HG02938 (cell line): Measurements from ENCODE around the gene COL9A3.
"Not testable (repeated sequence)": the region's sequence is repeated elsewhere in the genome, so short reads cannot be mapped to it uniquely, and the experiment has no call there.

Source experiments
- ATAC-seq: cut with Tn5 transposase; IDR thresholded peaks from one replicate; pipeline ENCODE4 v1.9.1; 2021; ENCODE audit warnings: mild to moderate bottlenecking, moderate library complexity; ENCODE audit not compliant: unreplicated experiment

The COL9A3 gene

GRCh38 chr20:62832951-62833391 is 16.1 kb downstream of the COL9A3 start:
- ATAC-seq, result no peak

DNA sequence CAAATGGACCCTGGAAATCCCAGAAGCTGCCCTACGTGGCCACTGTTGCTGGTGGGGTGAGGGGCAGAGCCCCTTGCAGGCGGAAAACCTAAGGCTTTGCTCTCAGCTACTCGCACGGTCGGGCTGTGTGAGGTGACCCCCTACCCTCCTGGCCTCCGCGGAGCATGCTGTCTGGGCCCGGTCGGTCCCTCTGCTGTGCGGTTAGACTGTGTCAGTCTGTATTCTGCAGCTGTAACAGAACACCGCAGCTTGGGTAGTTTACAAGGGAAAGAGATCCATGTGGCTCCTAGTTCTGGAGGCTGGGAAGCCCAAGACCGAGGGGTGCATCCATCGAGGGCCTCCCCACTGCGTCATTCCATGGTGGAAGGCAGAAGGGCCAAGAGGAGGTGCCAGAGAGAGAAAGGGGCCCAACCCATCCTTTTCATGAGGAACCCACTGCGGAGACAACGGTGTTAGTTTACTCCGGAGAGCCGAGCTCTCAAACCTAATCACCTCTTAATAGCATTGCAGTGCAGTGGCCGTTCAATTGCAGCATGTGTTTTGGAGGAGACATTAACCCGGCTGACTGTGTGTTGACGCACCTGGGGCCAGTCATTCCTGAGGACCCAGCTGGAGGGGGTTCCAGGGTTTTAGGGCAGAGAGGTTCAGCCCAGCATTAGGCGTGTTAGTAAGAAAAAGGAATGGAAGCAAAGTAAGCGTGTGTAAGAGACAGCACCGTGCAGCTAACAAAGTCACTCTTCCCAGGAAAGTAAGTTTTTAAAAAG is 18.3 kb downstream of the COL9A3 start:
- no peak for ATAC-seq

- no peak for ATAC-seq
Observed at GRCh38 chr20:62835931-62836861, 19.3 kb downstream of the COL9A3 start.

DNA sequence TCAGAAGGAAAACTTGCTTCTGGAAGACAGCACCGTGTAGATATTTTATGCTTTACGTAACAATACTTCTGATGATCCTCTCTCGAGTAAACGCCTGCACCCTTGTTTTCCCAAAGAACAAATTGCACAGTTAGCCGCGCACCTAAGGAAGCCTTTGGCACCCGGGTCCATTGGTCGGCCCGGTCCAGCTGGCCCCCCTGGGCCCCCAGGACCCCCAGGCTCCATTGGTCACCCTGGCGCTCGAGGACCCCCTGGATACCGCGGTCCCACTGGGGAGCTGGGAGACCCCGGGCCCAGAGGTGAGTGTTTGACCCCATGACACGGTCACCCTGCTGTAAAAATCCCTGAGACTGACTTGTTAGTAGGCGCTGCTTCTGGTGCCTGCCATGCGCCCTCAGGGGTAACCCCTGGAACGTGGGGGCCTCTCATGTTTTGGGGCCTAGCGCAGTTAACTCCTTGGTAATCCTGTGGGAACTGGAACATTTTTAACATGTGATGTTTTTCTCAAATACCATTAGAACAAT is 20.2 kb downstream of the COL9A3 start:
- ATAC-seq, result no peak

DNA sequence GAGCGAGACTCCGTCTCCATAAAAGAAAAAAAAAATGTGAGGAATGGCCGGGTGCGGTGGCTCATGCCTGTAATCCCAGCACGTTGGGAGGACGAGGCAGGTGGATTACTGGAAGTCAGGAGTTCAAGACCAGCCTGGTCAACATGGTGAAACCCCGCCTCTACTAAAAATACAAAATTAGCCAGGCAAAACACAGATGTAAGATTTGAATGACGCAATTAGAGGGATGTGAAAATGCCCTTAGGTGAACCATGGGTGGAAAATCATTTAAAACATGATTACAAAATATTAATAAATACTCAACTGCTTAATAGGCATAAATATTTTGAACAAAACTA is 20.9 kb downstream of the COL9A3 start:
- ATAC-seq, result no peak

DNA sequence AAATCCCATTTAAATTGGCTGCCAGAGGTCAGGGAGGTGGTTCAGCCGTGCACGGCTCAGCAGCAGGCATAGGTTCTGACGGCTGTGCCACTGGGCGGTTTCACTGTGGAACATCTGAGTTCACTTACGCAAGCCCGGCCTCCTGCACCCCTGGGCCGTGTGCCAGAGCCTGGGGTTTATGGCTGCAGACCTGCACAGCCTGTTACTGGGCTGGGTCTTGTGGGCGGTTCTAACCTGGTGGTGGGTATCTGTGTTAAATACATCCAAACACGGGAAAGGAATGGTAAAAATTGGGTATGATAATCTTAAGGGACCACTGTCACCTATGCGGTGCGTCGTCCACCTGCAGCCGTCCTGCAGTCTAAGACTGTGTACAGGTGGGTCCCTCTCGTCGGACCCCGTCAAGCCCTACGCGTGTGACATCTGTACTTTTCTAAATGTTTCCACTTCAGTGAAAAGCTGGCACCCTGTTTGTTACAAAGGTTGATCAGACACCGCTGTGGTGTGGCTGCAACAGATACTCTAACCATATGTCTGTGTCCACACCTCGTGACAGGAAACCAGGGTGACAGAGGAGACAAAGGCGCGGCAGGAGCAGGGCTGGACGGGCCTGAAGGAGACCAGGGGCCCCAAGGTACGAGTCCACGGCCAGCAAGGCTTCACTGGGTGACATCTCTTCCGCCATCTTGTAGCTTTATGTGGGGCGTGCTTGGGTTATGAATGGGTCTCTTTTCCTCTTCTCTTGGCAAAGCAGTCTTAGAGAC is 21.5 kb downstream of the COL9A3 start:
- no peak for ATAC-seq

- no peak for ATAC-seq
Observed at GRCh38 chr20:62839261-62839660, 22.4 kb downstream of the COL9A3 start.

GRCh38 chr20:62839816-62840215 is 23.0 kb downstream of the COL9A3 start:
- no peak for ATAC-seq

- no peak for ATAC-seq
Observed at GRCh38 chr20:62840244-62841197, 23.7 kb downstream of the COL9A3 start.

- ATAC-seq, result no peak
Observed at GRCh38 chr20:62841705-62842212, 24.9 kb downstream of the COL9A3 start.

DNA sequence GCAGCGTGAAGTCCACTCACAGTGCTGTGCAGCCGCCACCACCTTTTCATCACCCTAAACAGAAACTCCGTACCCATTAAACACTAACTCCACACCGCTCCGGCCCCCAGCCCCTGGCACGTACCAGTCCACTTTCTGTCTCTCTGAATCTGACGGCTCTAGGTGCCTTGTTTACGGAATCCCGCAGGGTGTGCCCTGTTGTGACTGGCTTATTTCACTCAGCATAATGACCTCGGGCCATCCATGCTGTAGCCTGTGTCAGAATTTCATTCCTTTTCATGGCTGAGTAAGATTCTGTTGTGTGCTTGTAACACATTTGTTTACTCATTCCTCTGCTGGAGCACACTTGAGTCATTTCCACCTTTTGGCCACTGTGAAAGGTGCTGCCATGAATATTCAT is 26.8 kb downstream of the COL9A3 start:
- no peak for ATAC-seq

DNA sequence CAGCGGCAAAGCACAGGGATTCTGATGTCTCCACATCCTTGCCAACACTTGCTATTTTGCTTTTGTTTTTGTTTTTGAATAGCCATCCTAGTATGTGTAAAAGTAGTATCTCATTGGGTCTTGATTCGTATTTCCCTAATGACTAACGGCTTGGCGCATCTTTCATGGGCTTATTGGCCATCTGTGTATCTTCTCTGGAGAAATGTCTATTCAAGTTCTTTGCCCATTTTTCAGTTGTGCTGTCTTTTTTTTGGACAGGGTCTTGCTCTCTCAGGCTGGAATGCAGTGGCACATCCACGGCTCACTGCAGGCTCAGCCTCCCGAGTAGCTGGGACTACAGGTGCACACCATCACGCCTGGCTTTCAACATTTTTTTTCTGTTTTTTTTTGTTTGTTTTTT is 27.3 kb downstream of the COL9A3 start:
- no peak for ATAC-seq

- ATAC-seq, result no peak
Observed at GRCh38 chr20:62845416-62846160, 28.7 kb downstream of the COL9A3 start.

GRCh38 chr20:62846166-62846890 is 29.5 kb downstream of the COL9A3 start:
- ATAC-seq, result no peak

GRCh38 chr20:62848917-62849316 is 32.1 kb downstream of the COL9A3 start:
- ATAC-seq, result not testable (repeated sequence)

GRCh38 chr20:62849431-62849830 is 32.6 kb downstream of the COL9A3 start:
- no peak for ATAC-seq

GRCh38 chr20:62850333-62850974 is 33.6 kb downstream of the COL9A3 start:
- no peak for ATAC-seq

DNA sequence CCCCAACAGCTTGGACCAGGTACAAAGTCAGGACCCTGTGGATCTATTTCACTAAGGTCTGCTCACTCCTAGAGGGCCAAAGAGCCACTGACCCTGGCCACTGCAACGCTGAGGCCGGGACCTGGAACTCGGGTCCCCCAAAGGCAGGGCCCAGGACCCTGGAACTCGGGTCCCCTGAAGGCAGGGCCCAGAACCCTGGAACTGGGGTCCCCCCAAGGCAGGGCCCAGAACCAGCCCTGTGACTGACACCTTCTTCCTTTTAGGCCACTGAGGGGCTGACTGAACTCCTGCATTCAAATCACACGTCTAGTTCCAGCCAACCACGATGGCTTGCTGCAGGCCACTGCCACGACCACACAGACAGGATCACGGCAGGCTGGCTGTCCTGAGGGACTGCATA is 35.3 kb downstream of the COL9A3 start:
- ATAC-seq, result no peak
